GM18870 (cell line): ENCODE results near the gene PTPRD.

Experiments used
- ATAC-seq: cut with Tn5 transposase; IDR thresholded peaks from one replicate; pipeline ENCODE4 v1.9.1; 2021; ENCODE audit warnings: moderate library complexity; ENCODE audit not compliant: unreplicated experiment

Gene PTPRD

GRCh38 chr9:8887369-8887768 lies 1725.4 kb downstream of the PTPRD start:
- no peak for ATAC-seq

GRCh38 chr9:8883321-8883720 lies 1729.5 kb downstream of the PTPRD start:
- ATAC-seq: no peak

GRCh38 chr9:8880060-8880459 lies 1732.7 kb downstream of the PTPRD start:
- ATAC-seq: no peak

GRCh38 chr9:8879284-8879683 lies 1733.5 kb downstream of the PTPRD start:
- ATAC-seq: no peak

GRCh38 chr9:8877753-8878494 lies 1734.9 kb downstream of the PTPRD start:
- no peak for ATAC-seq

- ATAC-seq: no peak
These were observed 1736.5 kb downstream of the PTPRD start for GRCh38 chr9:8876303-8876702.

- ATAC-seq: no peak
These were observed 1738.3 kb downstream of the PTPRD start for GRCh38 chr9:8874482-8874881.

- no peak for ATAC-seq
These were observed 1740.0 kb downstream of the PTPRD start for GRCh38 chr9:8872802-8873201.

GRCh38 chr9:8871796-8872445 lies 1740.9 kb downstream of the PTPRD start:
- no peak for ATAC-seq

GRCh38 chr9:8871396-8871795 lies 1741.4 kb downstream of the PTPRD start:
- ATAC-seq: no peak

- no peak for ATAC-seq
These were observed 1743.0 kb downstream of the PTPRD start for GRCh38 chr9:8869812-8870211.

- ATAC-seq: no peak
These were observed 1744.2 kb downstream of the PTPRD start for GRCh38 chr9:8868632-8869031.

GRCh38 chr9:8867148-8867547 lies 1745.7 kb downstream of the PTPRD start:
- no peak for ATAC-seq

- no peak for ATAC-seq
These were observed 1748.3 kb downstream of the PTPRD start for GRCh38 chr9:8864545-8864896.

GRCh38 chr9:8863886-8864544 lies 1748.8 kb downstream of the PTPRD start:
- no peak for ATAC-seq

GRCh38 chr9:8863069-8863468 lies 1749.7 kb downstream of the PTPRD start:
- no peak for ATAC-seq

- no peak for ATAC-seq
These were observed 1751.9 kb downstream of the PTPRD start for GRCh38 chr9:8860925-8861324.

GRCh38 chr9:8860086-8860485 lies 1752.7 kb downstream of the PTPRD start:
- ATAC-seq: no peak

GRCh38 chr9:8859416-8859815 lies 1753.4 kb downstream of the PTPRD start:
- no peak for ATAC-seq

GRCh38 chr9:8858596-8859161 lies 1754.1 kb downstream of the PTPRD start:
- no peak for ATAC-seq

GRCh38 chr9:8857926-8858595 lies 1754.7 kb downstream of the PTPRD start:
- no peak for ATAC-seq
